Breast epithelium (tissue), 3 donors: Measurements from ENCODE around the gene DUS2.

Source experiments
- POLR2A ChIP-seq: fragments of 450-650 bp; IDR thresholded peaks from one replicate; pipeline ENCODE4 v1.6.1; 2016; ENCODE audit warnings: antibody characterized with exemption, mild to moderate bottlenecking, moderate library complexity
- POLR2AphosphoS5 ChIP-seq, 3 donors: sonication (generic); formaldehyde crosslinking; IDR thresholded peaks; one replicate each; pipeline ENCODE4 v1.6.1; 2017; ENCODE audit warnings: antibody characterized with exemption in 3 of 3
- TF ChIP-seq, protein P1 (sequence below), 3 donors: fragments of 450-650 bp; IDR thresholded peaks; one replicate each; pipeline ENCODE4 v1.5.1; 2016 to 2017; ENCODE audit warnings: antibody characterized with exemption in 3 of 3, mild to moderate bottlenecking in 3 of 3, moderate library complexity in 3 of 3

DNA sequence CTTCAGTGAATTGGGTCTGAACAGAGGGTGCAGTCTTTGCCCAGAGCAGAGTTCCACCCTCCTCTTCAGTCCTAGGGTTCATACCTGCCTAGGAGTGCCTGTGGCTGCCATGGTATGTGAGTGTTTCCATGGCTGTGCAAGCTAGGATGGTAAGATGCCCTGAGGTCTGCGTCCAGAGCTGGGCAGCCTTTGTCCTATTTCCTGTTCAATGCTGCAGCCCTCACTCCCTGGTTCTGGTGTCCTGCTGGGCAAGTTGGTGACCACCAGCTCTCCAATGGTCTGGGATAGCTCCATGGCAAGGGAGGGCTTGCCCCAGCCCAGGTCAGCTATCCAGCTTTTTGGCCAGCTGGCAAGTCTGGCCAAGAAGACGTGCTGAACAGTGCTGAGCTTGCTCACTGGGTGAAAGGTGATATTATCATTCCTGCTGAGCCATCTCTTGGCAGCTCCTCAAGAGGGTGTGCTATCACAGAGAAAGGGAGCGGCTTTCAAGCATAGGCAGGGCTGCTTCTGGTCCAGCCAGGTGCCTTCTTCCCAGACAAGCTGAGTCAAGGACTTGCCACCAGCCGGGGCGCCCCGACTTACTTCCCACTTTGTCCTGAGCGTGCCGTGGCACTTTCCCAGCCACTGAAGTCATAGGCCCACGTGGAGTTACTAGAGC lies 49.1 kb downstream of the DUS2 start:
- TF ChIP-seq, protein P1, sequence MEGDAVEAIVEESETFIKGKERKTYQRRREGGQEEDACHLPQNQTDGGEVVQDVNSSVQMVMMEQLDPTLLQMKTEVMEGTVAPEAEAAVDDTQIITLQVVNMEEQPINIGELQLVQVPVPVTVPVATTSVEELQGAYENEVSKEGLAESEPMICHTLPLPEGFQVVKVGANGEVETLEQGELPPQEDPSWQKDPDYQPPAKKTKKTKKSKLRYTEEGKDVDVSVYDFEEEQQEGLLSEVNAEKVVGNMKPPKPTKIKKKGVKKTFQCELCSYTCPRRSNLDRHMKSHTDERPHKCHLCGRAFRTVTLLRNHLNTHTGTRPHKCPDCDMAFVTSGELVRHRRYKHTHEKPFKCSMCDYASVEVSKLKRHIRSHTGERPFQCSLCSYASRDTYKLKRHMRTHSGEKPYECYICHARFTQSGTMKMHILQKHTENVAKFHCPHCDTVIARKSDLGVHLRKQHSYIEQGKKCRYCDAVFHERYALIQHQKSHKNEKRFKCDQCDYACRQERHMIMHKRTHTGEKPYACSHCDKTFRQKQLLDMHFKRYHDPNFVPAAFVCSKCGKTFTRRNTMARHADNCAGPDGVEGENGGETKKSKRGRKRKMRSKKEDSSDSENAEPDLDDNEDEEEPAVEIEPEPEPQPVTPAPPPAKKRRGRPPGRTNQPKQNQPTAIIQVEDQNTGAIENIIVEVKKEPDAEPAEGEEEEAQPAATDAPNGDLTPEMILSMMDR (IDR thresholded peaks at IDR 0.05) = peak in 1 of 3 donors; percentile 9
- TF ChIP-seq POLR2A (no peak), POLR2AphosphoS5 (IDR thresholded peaks at IDR 0.05) (no peak)
